ENCODE measurements around the gene IRF5.

- no peak for TF ChIP-seq CTCF (IDR thresholded peaks at IDR 0.05)
- no peak for TF ChIP-seq EZH2 (IDR thresholded peaks at IDR 0.05; ENCODE audit: borderline replicate concordance, insufficient read depth, low read depth, low read length, poor library complexity, severe bottlenecking)
Observed at GRCh38 chr7:128935342-128935730, 2.4 kb upstream of the IRF5 start.

Measured in B cell (primary cell).